Raji (cell line): ENCODE measurements around the gene BCKDK.
A peak's percentile ranks its signal among the peaks of the same experiment; 100 is the strongest.

Experiments
- POLR2A ChIP-seq: IDR thresholded peaks from 2 replicates; pipeline ENCODE4 v1.6.1; 2011; ENCODE audit warnings: low read depth, low read length, control low read depth; ENCODE audit not compliant: insufficient read depth

The BCKDK gene

DNA sequence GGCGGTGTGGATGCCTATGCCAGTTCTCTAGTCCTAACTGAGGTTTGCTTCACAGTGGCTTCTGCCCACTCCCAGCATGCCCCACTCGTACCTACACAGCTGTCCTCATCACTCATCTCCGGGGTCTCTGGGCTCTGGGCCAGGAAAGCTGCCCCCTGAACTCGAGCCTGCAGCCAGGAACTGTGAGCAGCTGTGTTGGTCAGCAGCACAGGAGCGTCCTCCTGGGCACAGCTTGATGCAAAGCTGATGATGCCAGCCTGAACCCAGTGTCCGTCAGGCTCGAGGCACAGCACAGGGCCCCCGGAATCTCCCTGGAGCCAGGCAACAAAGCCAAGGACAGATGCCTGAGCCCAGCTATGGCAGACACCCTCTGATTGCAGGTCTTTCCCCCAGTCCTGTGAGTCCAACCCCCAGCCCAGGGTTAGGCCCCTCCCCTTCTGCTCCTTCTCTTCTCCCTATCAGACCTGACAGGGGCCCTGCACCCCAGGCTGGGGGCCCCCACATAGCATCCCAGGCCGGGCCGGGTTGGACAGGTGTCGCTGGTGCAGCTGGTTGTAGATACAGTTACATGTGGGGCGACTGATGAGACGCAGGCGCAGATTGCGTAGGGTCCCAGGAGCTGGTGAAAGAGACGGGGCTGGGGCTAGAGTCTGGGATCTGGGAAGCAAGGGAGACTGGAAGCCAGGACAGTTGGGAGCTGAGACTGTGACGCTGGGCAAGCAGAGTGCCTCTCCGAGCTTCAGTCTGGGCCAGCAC lies 22.1 kb upstream of the BCKDK start:
- TF ChIP-seq POLR2A, result no peak

DNA sequence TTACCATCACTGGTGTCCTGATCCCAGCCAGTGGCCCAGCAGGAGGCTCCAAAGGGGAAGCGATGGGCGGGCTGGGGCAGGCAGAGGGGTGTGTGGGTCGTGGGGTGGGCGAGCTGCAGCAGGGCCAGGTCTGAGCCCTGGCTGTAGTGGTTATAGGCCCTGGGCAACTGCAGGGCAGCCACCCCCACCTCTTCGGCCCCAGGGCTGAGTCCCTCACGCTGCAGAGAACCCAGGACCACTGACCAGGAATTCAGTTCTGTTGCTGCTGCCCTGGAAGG lies 21.6 kb upstream of the BCKDK start:
- TF ChIP-seq POLR2A, result no peak

DNA sequence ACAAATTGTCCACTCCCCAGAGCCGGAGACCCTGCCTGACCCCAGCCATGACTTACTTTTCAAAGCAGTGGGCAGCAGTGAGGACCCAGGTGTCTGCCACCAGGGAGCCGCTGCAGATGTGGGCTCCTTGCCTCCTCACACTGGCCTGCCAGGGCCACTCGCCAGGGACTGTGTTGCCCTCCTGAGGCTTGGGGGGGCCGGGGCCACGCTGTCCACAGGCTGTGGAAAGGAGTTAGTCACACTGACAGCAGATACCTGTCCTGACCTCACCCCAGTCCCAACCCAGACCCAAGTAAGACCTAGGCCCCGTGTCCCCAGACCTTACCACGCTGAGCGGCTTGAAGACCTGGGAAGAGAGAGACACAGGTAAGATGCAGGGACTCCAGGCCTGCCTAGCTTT lies 20.7 kb upstream of the BCKDK start:
- no peak for TF ChIP-seq POLR2A

DNA sequence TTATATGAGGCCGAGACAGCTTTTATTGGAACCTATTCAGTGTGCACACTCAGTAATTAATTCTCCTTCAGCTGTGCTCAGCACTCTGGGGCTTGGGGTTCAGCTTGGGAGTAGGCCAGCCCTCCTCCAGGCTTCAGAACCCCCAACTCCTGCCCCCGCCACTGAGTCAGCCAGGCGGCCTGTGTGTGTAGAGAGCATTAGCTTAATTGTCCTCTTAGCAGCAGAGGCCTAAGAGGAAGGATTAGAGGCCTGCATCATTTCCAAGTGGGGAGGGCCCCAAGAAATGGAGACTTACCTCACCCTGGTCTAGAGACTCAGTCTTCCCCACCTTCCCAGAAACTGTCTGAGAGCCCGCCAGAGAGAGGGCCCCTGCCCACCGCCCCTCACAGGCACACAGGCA lies 20.2 kb upstream of the BCKDK start:
- TF ChIP-seq POLR2A, result no peak

DNA sequence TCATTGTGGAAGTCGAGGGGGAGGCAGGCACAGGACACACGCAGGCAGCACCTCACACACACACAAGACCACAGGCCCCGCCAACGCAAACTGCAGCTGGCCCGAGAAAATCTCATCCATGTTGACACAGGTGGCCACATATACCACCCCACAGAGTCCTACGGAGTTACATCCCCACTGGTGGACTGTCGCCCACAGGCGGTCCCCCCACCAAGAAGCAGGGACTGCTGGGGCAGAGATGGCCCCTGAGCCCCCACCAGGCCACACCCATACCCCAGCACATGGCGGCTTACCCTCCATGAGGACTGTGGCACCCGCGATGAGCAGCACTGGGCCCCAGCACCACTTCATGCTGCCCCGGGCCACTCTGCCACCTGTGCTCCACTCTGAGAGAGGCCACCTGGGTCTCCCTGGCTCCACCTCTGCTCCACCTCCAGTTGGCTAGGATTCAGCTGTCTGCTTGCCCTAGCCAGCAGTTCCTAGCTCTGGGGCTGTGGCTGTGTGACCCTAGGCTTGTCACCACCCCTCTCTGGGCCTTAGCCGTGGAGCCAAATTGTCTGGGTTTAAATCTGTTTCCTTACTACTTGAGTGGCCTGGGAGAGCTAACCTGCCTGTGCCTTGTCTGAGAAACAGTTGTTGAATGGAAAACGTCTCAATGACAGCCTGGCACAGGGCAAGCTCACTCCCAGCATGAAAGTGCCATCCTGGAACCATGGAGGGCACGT lies 19.6 kb upstream of the BCKDK start, which contains the start of gene PRSS53:
TSS of gene PRSS53 (minus strand) at position 485 of the 725 bp plus-strand sequence. CDS start at position 351, 134 bp downstream.
- TF ChIP-seq POLR2A, result no peak

DNA sequence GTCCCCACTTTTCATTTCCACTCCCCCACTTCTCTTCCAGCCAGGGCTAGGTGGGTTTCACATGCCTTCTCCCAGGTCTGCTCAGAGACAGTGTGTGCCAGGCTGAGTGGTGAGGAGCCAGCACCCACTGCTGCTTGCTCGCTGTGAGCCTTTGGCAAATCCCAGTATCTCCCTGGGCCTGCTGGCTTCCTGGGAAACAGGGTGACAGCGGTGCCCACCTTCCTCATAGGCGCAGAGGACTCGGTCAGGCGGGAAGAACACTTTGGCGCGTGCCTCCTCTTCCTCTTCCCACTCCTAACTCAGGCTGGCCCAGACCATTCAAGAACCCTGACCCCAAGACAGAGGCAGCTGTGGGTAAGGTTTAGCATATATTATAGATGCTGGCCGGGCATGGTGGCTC lies 19.0 kb upstream of the BCKDK start:
- no peak for TF ChIP-seq POLR2A

DNA sequence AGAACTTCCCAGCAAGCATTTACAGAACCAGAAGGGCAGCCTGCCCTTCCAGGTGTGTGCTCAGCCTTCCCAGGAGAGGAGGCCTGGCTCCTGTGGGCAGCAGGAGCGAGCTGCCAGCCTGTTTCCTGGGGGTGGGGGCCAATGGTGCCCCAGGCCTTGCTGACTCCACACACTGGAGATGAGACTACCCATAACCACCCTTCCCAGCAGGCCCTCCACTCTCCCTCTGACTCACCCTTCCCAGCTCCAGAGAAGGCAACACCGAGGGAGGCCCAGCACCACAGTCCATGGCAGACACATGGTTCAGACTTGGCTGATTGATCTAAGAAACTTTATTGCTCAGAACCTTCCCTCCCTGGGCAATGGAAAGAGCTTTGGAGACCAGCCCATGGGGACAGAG lies 17.6 kb upstream of the BCKDK start:
- no peak for TF ChIP-seq POLR2A

DNA sequence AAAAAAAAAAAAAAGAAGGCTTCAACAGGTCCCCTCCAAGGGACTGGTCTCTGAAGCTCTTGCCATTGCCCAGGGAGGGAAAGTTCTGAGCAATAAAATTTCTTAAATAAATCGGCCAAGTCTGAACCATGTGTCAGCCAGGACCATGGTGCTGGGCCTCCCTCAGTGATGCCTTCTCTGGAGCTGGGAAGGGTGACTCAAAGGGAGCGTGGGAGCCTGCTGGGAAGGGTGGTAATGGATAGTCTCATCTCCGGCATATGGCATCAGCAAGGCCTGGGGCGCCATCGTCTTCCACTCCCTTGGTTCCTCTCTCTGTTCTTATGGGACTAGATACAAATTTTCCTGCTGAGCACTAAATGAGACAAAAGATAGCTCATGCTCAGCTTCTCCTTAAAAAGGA lies 15.9 kb upstream of the BCKDK start:
- TF ChIP-seq POLR2A, result no peak

DNA sequence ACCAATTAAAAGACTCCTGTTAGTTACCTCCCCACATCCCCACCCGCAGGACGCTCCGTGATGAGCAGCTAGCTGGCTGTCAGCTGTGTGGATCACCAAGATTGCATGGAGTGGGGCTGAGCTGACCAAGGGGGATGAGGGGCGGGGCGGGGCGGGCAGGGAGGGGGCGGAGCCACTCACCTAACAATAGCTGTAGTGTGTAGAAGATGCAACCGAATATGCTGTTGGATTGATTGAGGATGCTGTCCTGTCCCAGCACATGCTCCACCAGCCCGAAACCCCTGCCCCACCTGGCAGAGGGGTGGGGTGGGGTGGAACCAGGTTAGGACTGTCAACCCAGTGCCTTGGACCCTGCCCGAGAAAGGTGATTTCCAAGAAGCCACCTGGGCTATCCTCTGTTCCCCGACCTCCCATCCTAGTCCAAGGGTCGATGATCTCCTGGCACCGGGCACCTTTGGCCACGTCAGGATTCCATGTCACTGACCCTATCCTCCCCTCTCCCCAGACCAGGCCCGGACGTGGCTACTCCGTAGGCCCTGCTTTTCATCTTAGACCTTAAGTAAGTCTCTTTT lies 15.0 kb upstream of the BCKDK start:
- no peak for TF ChIP-seq POLR2A

DNA sequence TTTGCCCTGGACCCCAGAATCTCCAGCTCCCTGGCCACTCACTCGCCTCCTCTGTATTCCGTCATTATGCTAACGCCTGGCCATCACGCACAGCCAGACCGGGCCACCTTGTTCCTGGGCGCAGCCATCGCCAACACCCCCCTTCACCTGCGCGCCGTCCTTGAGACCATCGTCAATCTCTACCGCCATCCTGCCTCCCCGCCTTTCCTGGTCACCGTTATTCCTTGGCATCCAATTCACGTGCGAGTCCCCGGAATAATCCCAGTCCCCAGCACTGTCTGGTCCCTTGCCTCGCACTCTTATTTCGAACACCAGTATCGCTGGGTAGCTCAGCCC lies 14.1 kb upstream of the BCKDK start:
- no peak for TF ChIP-seq POLR2A

DNA sequence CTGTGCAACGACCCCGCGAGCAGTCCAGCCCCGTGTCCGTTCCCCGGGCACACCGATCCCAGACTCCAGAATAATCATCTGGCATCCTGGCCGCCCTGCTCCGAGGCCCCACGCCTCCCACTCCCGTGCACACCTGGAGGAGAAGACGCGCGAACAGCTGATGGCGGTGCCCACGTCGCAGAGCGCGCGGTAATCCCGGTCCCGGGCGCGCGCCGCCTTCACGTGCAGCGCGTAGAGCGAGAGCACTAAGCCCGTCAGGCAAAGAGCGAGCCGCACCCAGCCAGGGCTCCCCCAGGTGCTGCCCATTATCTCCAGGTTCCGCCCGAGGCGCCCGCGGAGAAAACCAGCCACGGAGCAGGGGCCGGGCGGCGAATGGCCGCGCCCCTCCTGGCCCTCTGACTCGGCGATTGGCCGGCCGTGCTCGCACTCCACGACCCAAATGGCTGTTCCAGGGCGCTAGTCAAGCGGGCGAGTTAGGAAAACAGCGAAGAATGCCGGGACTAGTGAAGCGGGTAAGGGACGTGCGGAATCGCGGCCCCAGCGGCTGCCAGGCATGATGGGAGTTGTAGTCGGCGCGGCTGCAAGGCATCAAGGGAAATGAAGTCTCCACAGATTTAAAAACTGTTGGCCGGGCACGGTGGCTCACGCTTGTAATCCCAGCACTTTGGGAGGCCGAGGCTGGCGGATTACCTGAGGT lies 13.6 kb upstream of the BCKDK start, which contains the start of gene VKORC1:
TSS of gene VKORC1 (minus strand) at position 374 of the 697 bp plus-strand sequence. CDS start at position 306, 68 bp downstream.
- TF ChIP-seq POLR2A, result peak; percentile 67

DNA sequence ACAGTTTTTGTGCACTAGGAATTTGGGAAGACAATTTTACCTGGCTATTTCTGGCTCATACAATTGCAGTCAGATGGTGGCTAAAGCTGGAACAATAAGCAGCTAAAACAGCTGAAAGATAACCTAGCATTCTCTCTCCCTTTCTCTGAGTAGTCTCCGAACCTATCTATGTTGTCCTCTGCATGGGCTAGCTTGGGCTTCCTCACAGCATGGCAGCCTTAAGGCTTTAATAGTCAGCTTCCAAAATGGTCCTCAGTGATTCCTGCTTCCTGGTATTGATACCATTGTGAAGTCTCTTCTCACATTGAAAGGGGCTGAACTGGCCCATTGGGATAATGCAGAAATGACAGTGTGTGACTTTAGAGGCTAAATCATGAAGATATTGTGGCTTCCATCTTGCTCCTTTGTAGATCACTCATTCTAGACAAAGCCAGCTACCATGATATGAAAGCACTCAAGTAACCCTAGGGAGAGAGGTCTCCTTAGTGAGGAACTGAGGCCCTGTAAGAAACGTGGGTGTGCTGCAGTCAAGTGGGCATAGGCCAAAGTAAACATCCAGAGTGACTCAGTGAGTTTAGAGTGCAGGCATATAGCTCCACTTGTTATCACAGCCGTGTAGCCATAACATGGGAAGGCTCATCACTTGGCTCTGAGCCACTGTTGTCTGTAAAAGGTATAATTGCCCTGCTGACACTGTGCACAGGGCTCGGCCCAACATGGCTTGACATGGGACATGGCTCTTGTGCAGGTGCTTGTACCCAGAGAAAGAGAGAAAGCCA lies 8.1 kb upstream of the BCKDK start:
- TF ChIP-seq POLR2A, result no peak

DNA sequence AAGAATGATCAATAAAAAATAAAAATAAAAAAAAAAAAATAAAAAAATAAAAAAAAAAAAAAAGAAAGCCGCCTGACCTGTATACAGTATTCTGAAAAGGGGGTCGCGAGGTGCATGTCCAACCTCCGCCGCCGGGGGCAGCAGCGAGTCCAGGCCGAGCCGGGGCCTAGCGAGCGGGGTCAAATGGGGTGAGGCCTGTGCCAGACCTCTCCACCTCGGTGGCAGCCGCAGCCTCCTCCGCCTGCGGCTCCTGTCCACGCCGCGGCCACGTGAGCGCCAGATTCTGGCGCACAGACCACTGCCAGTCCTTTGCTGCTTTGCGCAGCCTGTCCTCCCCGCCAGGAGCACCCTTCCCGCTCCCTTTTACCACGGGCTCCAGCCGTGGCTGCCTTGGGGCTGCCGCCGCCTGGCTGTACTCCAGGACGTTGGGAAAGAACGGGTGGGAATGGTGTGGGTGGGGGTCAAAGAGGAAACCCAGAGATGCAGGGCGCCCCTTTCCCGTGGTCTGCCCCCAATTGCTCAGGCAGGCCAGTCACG lies 2.4 kb upstream of the BCKDK start:
- TF ChIP-seq POLR2A, result peak; percentile 57
